Fibroblast of pulmonary artery (primary cell): Measurements from ENCODE around the gene PSMF1.
"Not testable (repeated sequence)": the region's sequence is repeated elsewhere in the genome, so short reads cannot be mapped to it uniquely, and the experiment has no call there.

ENCODE experiments used
- DNase-seq: peaks from one replicate; pipeline ENCODE4 v3.0.0-alpha.2; 2010; ENCODE audit warnings: low read depth
- H3K4me3 ChIP-seq: replicated peaks from 2 replicates; pipeline ENCODE4 v1.5.1; 2011; ENCODE audit warnings: low read depth, mild to moderate bottlenecking, control low read depth, low read length, moderate library complexity
- CTCF ChIP-seq: IDR thresholded peaks from 2 replicates; pipeline ENCODE4 v1.5.1; 2011; ENCODE audit warnings: mild to moderate bottlenecking, control low read depth, low read length, inconsistent platforms; ENCODE audit errors: missing control alignments

PSMF1 gene

GRCh38 chr20:1144401-1145172 is 26.2 kb downstream of the PSMF1 start:
- TF ChIP-seq CTCF, result no peak
- DNase-seq, result no peak
- no peak overlapping the region for H3K4me3 ChIP-seq

- DNase-seq, result no peak
- no peak overlapping the region for H3K4me3 ChIP-seq
- TF ChIP-seq CTCF, result no peak
These were observed 28.6 kb downstream of the PSMF1 start for GRCh38 chr20:1146957-1147356.

GRCh38 chr20:1149812-1150211 is 31.4 kb downstream of the PSMF1 start:
- H3K4me3 ChIP-seq, DNase-seq: not testable (repeated sequence)

- peak; percentile 12 for DNase-seq
- no peak overlapping the region for H3K4me3 ChIP-seq
- TF ChIP-seq CTCF, result no peak
These were observed 31.8 kb downstream of the PSMF1 start for GRCh38 chr20:1150218-1150617.

- no peak for DNase-seq
- TF ChIP-seq CTCF, result no peak
- no peak overlapping the region for H3K4me3 ChIP-seq
These were observed 32.6 kb downstream of the PSMF1 start for GRCh38 chr20:1150968-1151367.

- H3K4me3 ChIP-seq, result no peak overlapping the region
- DNase-seq, result no peak
- no peak for TF ChIP-seq CTCF
These were observed 35.8 kb downstream of the PSMF1 start for GRCh38 chr20:1154226-1154625.

GRCh38 chr20:1154691-1155090 is 36.3 kb downstream of the PSMF1 start:
- no peak for DNase-seq
- H3K4me3 ChIP-seq, result no peak overlapping the region
- no peak for TF ChIP-seq CTCF
